H9 (cell line): ENCODE measurements around the gene PBX4. TPM values are rescaled to one million over a fixed set of nuclear protein-coding genes. Genes with fewer than 3 reads are reported as not detected.

Source experiments
- DNase-seq: peaks from one replicate; pipeline ENCODE4 v3.0.0-alpha.2; 2017
- H2AFZ ChIP-seq: one replicate; pipeline ENCODE4 v1.6.1; 2013; ENCODE audit warnings: mild to moderate bottlenecking, low read length, control low read depth, moderate library complexity
- H2AK5ac ChIP-seq: 2 replicates; pipeline ENCODE4 v1.6.1; 2013; ENCODE audit warnings: low read length, control low read depth, mixed read lengths; ENCODE audit not compliant: insufficient read length
- H2BK120ac ChIP-seq: one replicate; pipeline ENCODE4 v1.6.1; 2013; ENCODE audit warnings: low read depth, mild to moderate bottlenecking, low read length, control low read depth, inconsistent platforms; ENCODE audit not compliant: poor library complexity, severe bottlenecking
- H2BK12ac ChIP-seq: 2 replicates; pipeline ENCODE4 v1.6.1; 2013; ENCODE audit warnings: low read length, control low read depth, mixed read lengths, low read depth; ENCODE audit not compliant: insufficient read length
- H2BK15ac ChIP-seq: 2 replicates; pipeline ENCODE4 v1.6.1; 2013; ENCODE audit warnings: low read depth, low read length, control low read depth
- H2BK20ac ChIP-seq: one replicate; pipeline ENCODE4 v1.6.1; 2013; ENCODE audit warnings: low read depth, mild to moderate bottlenecking, low read length, control low read depth, inconsistent platforms; ENCODE audit not compliant: poor library complexity, severe bottlenecking
- H2BK5ac ChIP-seq: 2 replicates; pipeline ENCODE4 v1.6.1; 2013; ENCODE audit warnings: low read length, control low read depth, mixed read lengths; ENCODE audit not compliant: insufficient read length
- H3K14ac ChIP-seq: 2 replicates; pipeline ENCODE4 v1.6.1; 2013; ENCODE audit warnings: low read length, control low read depth; ENCODE audit not compliant: insufficient read depth
- H3K18ac ChIP-seq: 2 replicates; pipeline ENCODE4 v1.6.1; 2013; ENCODE audit warnings: low read depth, mild to moderate bottlenecking, mixed read lengths, low read length, control low read depth; ENCODE audit not compliant: insufficient read length
- H3K23ac ChIP-seq: 2 replicates; pipeline ENCODE4 v1.6.1; 2013; ENCODE audit warnings: low read length, control low read depth, mixed read lengths, low read depth; ENCODE audit not compliant: insufficient read length
- H3K23me2 ChIP-seq: 2 replicates; pipeline ENCODE4 v1.6.1; 2013; ENCODE audit warnings: low read depth, mild to moderate bottlenecking, mixed read lengths, low read length, control low read depth; ENCODE audit not compliant: insufficient read length, poor library complexity, severe bottlenecking
- H3K27ac ChIP-seq: 2 replicates; pipeline ENCODE4 v1.5.1; 2013; ENCODE audit warnings: low read length, control low read depth, mixed read lengths, low read depth; ENCODE audit not compliant: insufficient read length
- H3K27me3 ChIP-seq: 2 replicates; pipeline ENCODE4 v1.6.1; 2013; ENCODE audit warnings: low read length, control low read depth, inconsistent platforms; ENCODE audit not compliant: insufficient read depth
- H3K4ac ChIP-seq: 2 replicates; pipeline ENCODE4 v1.6.1; 2013; ENCODE audit warnings: low read depth, mild to moderate bottlenecking, control low read depth, inconsistent platforms, low read length, moderate library complexity
- H3K4me1 ChIP-seq: 2 replicates; pipeline ENCODE4 v1.6.1; 2013; ENCODE audit warnings: low read length, control low read depth, inconsistent platforms; ENCODE audit not compliant: insufficient read depth
- H3K4me2 ChIP-seq: 2 replicates; pipeline ENCODE4 v1.6.1; 2013; ENCODE audit warnings: low read length, control low read depth, mixed read lengths; ENCODE audit not compliant: insufficient read length, insufficient read depth
- H3K56ac ChIP-seq: 2 replicates; pipeline ENCODE4 v1.6.1; 2013; ENCODE audit warnings: low read depth, mild to moderate bottlenecking, mixed read lengths, low read length, control low read depth; ENCODE audit not compliant: insufficient read length
- H3K79me1 ChIP-seq: 2 replicates; pipeline ENCODE4 v1.6.1; 2013; ENCODE audit warnings: low read depth, mild to moderate bottlenecking, moderate library complexity, low read length, control low read depth, inconsistent platforms; ENCODE audit not compliant: insufficient read depth, poor library complexity, severe bottlenecking
- H3K79me2 ChIP-seq: 2 replicates; pipeline ENCODE4 v1.6.1; 2013; ENCODE audit warnings: low read length, control low read depth, inconsistent platforms; ENCODE audit not compliant: insufficient read depth
- H3K9ac ChIP-seq: 2 replicates; pipeline ENCODE4 v1.6.1; 2013; ENCODE audit warnings: low read length, control low read depth, mixed read lengths; ENCODE audit not compliant: insufficient read length; ENCODE audit errors: extremely low read depth
- H3K9me3 ChIP-seq: one replicate; pipeline ENCODE4 v1.6.1; 2013; ENCODE audit warnings: low read depth, low read length, inconsistent platforms; ENCODE audit not compliant: control insufficient read depth
- H3T11ph ChIP-seq: one replicate; pipeline ENCODE4 v1.6.1; 2013; ENCODE audit warnings: mild to moderate bottlenecking, low read length, control low read depth, inconsistent platforms
- H4K20me1 ChIP-seq: one replicate; pipeline ENCODE4 v1.6.1; 2013; ENCODE audit not compliant: control insufficient read depth, insufficient read length, insufficient read depth
- H4K5ac ChIP-seq: 2 replicates; pipeline ENCODE4 v1.6.1; 2013; ENCODE audit warnings: low read depth, mild to moderate bottlenecking, mixed read lengths, low read length, control low read depth; ENCODE audit not compliant: insufficient read length
- H4K8ac ChIP-seq: replicated peaks from 2 replicates; pipeline ENCODE4 v1.6.1; 2013; ENCODE audit warnings: low read length, control low read depth, mixed read lengths, low read depth; ENCODE audit not compliant: insufficient read length
- H4K91ac ChIP-seq: 2 replicates; pipeline ENCODE4 v1.6.1; 2013; ENCODE audit warnings: low read depth, mild to moderate bottlenecking, moderate library complexity, mixed read lengths, low read length, control low read depth; ENCODE audit not compliant: insufficient read length
- H3K27ac Mint-ChIP-seq, 3 experiments: 2 replicates in 2 of 3; 3 replicates in 1 of 3; pipeline ENCODE4 v1.8.0; 2020 to 2021; ENCODE audit warnings: mixed read lengths in 3 of 3, mild to moderate bottlenecking in 1 of 3, moderate library complexity in 1 of 3
- H3K27me3 Mint-ChIP-seq: 2 replicates; pipeline ENCODE4 v1.8.0; 2021; ENCODE audit warnings: low read depth, mild to moderate bottlenecking, moderate library complexity, mixed read lengths
- H3K36me3 Mint-ChIP-seq, 3 experiments: 2 replicates in 2 of 3; 3 replicates in 1 of 3; pipeline ENCODE4 v1.8.0; 2020 to 2021; ENCODE audit warnings: low read depth in 3 of 3, mixed read lengths in 3 of 3; ENCODE audit not compliant: insufficient read depth in 1 of 3
- H3K4me1 Mint-ChIP-seq, 2 experiments: 2 replicates each; pipeline ENCODE4 v1.8.0; 2020; ENCODE audit warnings: mixed read lengths in 2 of 2
- H3K4me3 Mint-ChIP-seq, 2 experiments: 2 replicates in 1 of 2; 3 replicates in 1 of 2; pipeline ENCODE4 v1.8.0; 2020 to 2021; ENCODE audit warnings: mild to moderate bottlenecking in 2 of 2, mixed read lengths in 2 of 2, moderate library complexity in 1 of 2
- H3K9me3 Mint-ChIP-seq, 2 experiments: 2 replicates in 1 of 2; 3 replicates in 1 of 2; pipeline ENCODE4 v1.8.0; 2020; ENCODE audit warnings: mild to moderate bottlenecking in 2 of 2, mixed read lengths in 2 of 2, moderate library complexity in 1 of 2
- CTCF ChIP-seq: fragments of 200-600 bp; sonication (generic); conservative IDR thresholded peaks from 3 replicates; pipeline ENCODE4 v1.8.0; 2021; ENCODE audit warnings: antibody characterized with exemption, mild to moderate bottlenecking
- WGBS: extraction: QIAGEN DNeasy Blood & Tissue Kit; methylation state at CpG from one replicate; pipeline ENCODE4 v1.1.7; 2013; ENCODE audit warnings: missing lambda C conversion rate, low lambda C conversion rate, mixed read lengths; ENCODE audit not compliant: insufficient read length; ENCODE audit errors: extremely low coverage; 5-methylcytosine and 5-hydroxymethylcytosine counted together
- total RNA-seq: library from RNA; stranded (reverse); gene quantifications from 2 replicates; pipeline ENCODE4 v1.2.1, GENCODE V29; 2021

PBX4 gene
- total RNA-seq, 1 experiment from 2014 or later, result 3.3 TPM

GRCh38 chr19:19520989-19521388 lies 97.5 kb downstream of the PBX4 start:
- TF ChIP-seq CTCF, result no peak
- no peaks in the 10 kb centered on the region for H3K27me3 ChIP-seq
- no CpG with 5 or more reads among the region's 6 CpGs for WGBS

More at GRCh38 chr19:19520989-19521388, 97.5 kb downstream of the PBX4 start:
- H3K4me3 Mint-ChIP-seq, result no peak overlapping the region; a peak in 1 of 5 replicates
- no peak overlapping the region for H2AFZ ChIP-seq
- no peak for DNase-seq
- no peak overlapping the region for H3K4me2 ChIP-seq
- peaks cover 11% of the 10 kb centered on the region; the same call in 1 of the 2 replicates for H3K79me2 ChIP-seq
- H3K23ac ChIP-seq, result no peak overlapping the region
- peaks cover 10 to 51% (median 35%) of the 10 kb centered on the region in 3 experiments for H3K36me3 Mint-ChIP-seq
- no peak overlapping the region for H3K4ac ChIP-seq
- H4K20me1 ChIP-seq, result no peaks in the 10 kb centered on the region
- no peak overlapping the region for H4K8ac ChIP-seq
- H3K27ac ChIP-seq, result no peak overlapping the region
- peaks cover 8 to 15% of the 10 kb centered on the region in 2 experiments for H3K4me1 Mint-ChIP-seq
- H3K9me3 Mint-ChIP-seq, result peaks cover 3 to 4% of the 10 kb centered on the region in 2 experiments; a peak in 3 of 5 replicates
- H2AK5ac ChIP-seq, result no peak overlapping the region
- no peak overlapping the region for H2BK5ac ChIP-seq
- H2BK20ac ChIP-seq, result no peak overlapping the region
- H3K27ac Mint-ChIP-seq, result no peak overlapping the region
- H3K14ac ChIP-seq, result no peak overlapping the region
- H2BK120ac ChIP-seq, result no peak overlapping the region
- no peak overlapping the region for H4K5ac ChIP-seq
- no peak overlapping the region for H3K56ac ChIP-seq
- H2BK15ac ChIP-seq, result no peak overlapping the region
- peaks cover 12% of the 10 kb centered on the region for H3K79me1 ChIP-seq
- H3K9ac ChIP-seq, result no peak overlapping the region
- H3K18ac ChIP-seq, result no peak overlapping the region
- H3T11ph ChIP-seq, result no peak overlapping the region
- peaks cover 5% of the 10 kb centered on the region for H3K9me3 ChIP-seq
- no peak overlapping the region for H2BK12ac ChIP-seq
- no peaks in the 10 kb centered on the region for H3K27me3 Mint-ChIP-seq
- no peaks in the 10 kb centered on the region for H3K23me2 ChIP-seq
- no peak overlapping the region for H4K91ac ChIP-seq
- no peaks in the 10 kb centered on the region for H3K4me1 ChIP-seq
